CD4-positive, alpha-beta T cell treated with Interleukin-1 beta for 1 hour (primary cell): ENCODE measurements around the gene CCL4.

Experiments used
- DNase-seq, 2 donors: peaks; one replicate each; pipeline ENCODE4 v3.0.0-alpha.2; 2020 to 2022

Gene CCL4

GRCh38 chr17:36148559-36149295, 45.1 kb downstream of the CCL4 start:
- peak; percentile 73 for DNase-seq

GRCh38 chr17:36149296-36149820, 45.7 kb downstream of the CCL4 start:
- no peak for DNase-seq

GRCh38 chr17:36151891-36152638, 48.4 kb downstream of the CCL4 start:
- no peak for DNase-seq

GRCh38 chr17:36152639-36153120, 49.1 kb downstream of the CCL4 start:
- no peak for DNase-seq

- no peak for DNase-seq
Measured at GRCh38 chr17:36153895-36154610, 50.4 kb downstream of the CCL4 start.
